Activated CD4-positive, alpha-beta T cell treated with anti-CD3 and anti-CD28 coated beads, Interleukin-2, amount 10 ng/mL, durations not matched to agents 24 days and 14 days (primary cell): ENCODE results near the gene H3-3A. TPM values are rescaled to one million over a fixed set of nuclear protein-coding genes. Genes with fewer than 3 reads are reported as not detected.
"Not testable (repeated sequence)": the region's sequence is repeated elsewhere in the genome, so short reads cannot be mapped to it uniquely, and the experiment has no call there.

Experiments used
- DNase-seq: peaks from one replicate; pipeline ENCODE4 v3.0.0; 2022
- H3K27ac Mint-ChIP-seq: one replicate; pipeline ENCODE4 v1.8.0; 2022; ENCODE audit warnings: mild to moderate bottlenecking, mixed read lengths
- H3K27me3 Mint-ChIP-seq: one replicate; pipeline ENCODE4 v1.8.0; 2022; ENCODE audit warnings: mixed read lengths
- H3K36me3 Mint-ChIP-seq: one replicate; pipeline ENCODE4 v1.8.0; 2022; ENCODE audit warnings: low read depth, mild to moderate bottlenecking, mixed read lengths
- H3K4me1 Mint-ChIP-seq: one replicate; pipeline ENCODE4 v1.8.0; 2021; ENCODE audit warnings: mixed read lengths
- H3K4me3 Mint-ChIP-seq: one replicate; pipeline ENCODE4 v1.8.0; 2022; ENCODE audit warnings: mild to moderate bottlenecking, moderate library complexity, mixed read lengths
- H3K9me3 Mint-ChIP-seq: one replicate; pipeline ENCODE4 v1.8.0; 2021; ENCODE audit warnings: mixed read lengths
- intact Hi-C: fragments of 100-400 bp; cut with micrococcal nuclease; formaldehyde crosslinking; loops from one replicate; pipeline ENCODE4 v1.15.1; 2023
- total RNA-seq: library from RNA; stranded (reverse); gene quantifications from 2 replicates; pipeline ENCODE4 v1.2.3, GENCODE V29; 2022

Gene H3-3A
- total RNA-seq, 1 donor from 2014 or later, result 390 TPM

DNA sequence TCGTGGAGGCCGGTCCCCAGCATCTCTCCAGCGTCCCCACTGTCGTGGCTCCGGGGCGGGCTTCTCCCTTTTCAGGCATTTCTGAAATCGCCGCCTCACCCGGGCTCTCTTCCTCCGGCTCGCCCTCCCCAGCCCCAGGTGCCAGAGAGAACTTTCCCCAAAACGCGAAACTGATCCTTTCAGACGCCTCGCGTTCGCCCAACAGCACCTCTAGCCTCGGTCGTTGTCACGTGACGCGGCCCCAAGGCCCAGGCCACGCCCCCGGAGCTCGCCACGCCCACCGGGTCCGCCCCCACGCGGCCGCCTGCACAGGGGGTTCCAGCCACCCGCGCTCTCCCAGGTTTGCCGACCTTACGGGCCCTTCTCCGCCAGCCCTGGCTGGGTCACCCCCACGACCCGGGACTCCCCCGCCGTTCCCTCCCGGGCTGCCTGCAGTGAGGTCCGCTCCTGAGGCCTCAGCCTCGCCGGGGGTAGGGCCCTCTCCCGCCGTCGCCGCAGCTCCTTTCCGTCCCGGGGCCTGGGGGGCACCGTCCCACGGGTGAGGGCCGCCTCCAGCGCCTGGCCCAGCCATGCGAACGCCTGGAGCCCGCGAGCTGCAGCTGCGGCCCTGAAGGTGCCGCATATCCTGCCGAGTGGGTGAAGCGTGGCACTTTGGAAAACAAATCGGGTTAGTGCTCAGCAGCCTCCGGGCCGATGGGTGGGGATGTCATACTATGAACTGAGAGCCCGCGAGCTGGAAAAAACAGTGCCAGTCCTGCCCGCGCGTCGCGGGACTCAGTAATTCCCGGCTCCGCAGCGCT is 21.0 kb downstream of the H3-3A start:
- intact Hi-C loops, result loop anchor here (1.0 to 5.0 kb wide), 3 partner anchors 19 to 39 kb away; no protein-coding TSS in a partner anchor
- DNase-seq, result peak; percentile 99
- Mint-ChIP-seq H3K27ac (peak overlapping the region; percentile 90), H3K9me3 (no peaks in the 10 kb centered on the region), H3K4me3 (peak overlapping the region; percentile 97), H3K4me1 (peaks cover 8% of the 10 kb centered on the region), H3K27me3 (peaks cover 6% of the 10 kb centered on the region), H3K36me3 (no peaks in the 10 kb centered on the region)

DNA sequence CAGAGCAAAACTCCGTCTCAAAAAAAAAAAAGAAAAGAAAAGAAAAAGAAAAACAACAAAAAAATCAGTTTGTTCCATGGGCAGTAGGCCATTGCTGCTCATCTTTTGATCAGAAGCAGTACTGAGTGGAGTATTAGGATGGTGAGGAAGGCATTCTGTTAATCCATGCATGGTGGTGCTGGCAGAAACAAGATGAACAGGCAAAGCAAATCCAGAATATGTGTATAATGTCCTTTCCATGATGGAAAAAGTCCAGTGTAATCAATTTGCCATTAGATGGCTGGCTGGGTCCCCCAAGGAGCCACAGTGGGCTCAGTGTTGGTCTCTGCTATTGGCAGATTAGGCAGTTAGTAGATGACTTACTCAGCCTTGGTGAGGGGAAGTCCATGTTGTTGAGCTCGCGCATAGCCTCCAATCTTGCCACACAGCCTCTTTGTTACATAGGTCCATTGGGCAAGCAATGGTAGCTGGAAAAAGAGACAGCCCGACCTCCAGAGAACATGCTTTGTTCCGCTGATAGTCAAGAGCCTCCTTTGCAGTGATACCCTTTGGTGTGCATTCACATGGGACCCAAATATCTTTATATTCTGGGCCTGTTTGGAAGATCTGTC is 23.3 kb downstream of the H3-3A start:
- Mint-ChIP-seq H3K4me1 (peaks cover 8% of the 10 kb centered on the region), H3K4me3 (no peak overlapping the region), H3K27me3 (peaks cover 10% of the 10 kb centered on the region), H3K27ac (no peak overlapping the region), H3K9me3 (no peaks in the 10 kb centered on the region), H3K36me3 (no peaks in the 10 kb centered on the region)
- no peak for DNase-seq
- intact Hi-C loops, result no loop called here

- DNase-seq, result no peak
- no peaks in the 10 kb centered on the region for H3K36me3 Mint-ChIP-seq
- H3K27ac Mint-ChIP-seq, result no peak overlapping the region
- intact Hi-C loops, result no loop called here
- no peaks in the 10 kb centered on the region for H3K9me3 Mint-ChIP-seq
- peaks cover 13% of the 10 kb centered on the region for H3K27me3 Mint-ChIP-seq
- no peak overlapping the region for H3K4me3 Mint-ChIP-seq
- H3K4me1 Mint-ChIP-seq, result peaks cover 8% of the 10 kb centered on the region
Measured at GRCh38 chr1:226086776-226087175, 24.3 kb downstream of the H3-3A start.

DNA sequence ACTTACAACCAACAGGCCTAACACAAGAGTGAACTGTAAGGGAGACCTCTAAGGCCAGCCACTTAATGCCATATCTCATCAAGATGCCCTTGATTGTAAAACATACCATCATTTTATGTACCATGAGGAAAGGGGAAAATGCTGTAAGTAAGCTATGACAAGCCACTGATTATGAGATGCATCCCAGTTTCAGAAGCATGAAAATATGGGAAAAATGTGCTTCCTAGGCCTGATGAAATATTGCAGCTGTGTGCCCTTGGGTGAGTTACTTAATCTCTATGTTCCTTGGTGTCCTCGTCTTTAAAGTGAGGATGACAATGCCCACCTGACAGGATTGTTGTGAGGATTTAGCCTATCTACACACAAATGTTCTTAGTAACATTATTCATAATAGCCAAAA is 28.9 kb downstream of the H3-3A start:
- H3K36me3 Mint-ChIP-seq, result no peaks in the 10 kb centered on the region
- intact Hi-C loops, result no loop called here
- no peak overlapping the region for H3K27ac Mint-ChIP-seq

GRCh38 chr1:226092048-226092820 is 29.7 kb downstream of the H3-3A start:
- not testable (repeated sequence) for H3K4me1 Mint-ChIP-seq
- peaks cover 19% of the 10 kb centered on the region for H3K27me3 Mint-ChIP-seq

More for the DNA sequence above, 28.9 kb downstream of the H3-3A start:
- no peaks in the 10 kb centered on the region for H3K9me3 Mint-ChIP-seq
- DNase-seq, result no peak
- H3K27me3 Mint-ChIP-seq, result peaks cover 15% of the 10 kb centered on the region
- no peak overlapping the region for H3K4me3 Mint-ChIP-seq
- no peaks in the 10 kb centered on the region for H3K4me1 Mint-ChIP-seq

DNA sequence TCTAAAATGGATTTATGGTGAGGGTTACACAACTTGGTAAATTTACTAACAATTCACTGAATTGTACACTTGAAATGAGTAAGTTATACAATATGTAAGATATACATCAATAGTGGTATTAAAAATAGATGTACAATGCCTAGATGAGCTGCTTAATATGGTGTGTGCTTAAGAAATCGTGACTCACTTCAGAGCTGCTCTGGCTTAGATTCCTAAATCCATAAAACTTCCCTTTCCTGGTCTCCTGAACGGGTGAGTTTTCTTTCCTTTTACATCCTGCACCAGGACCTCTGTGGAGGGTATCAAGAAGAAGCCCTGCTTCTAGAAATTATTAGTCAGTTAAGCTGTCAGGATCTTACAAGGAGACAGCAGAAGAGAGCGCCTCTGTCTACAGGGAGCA is 30.4 kb downstream of the H3-3A start:
- Mint-ChIP-seq H3K4me3 (no peak overlapping the region), H3K36me3 (no peaks in the 10 kb centered on the region), H3K4me1 (no peaks in the 10 kb centered on the region), H3K27me3 (peaks cover 24% of the 10 kb centered on the region), H3K27ac (no peak overlapping the region), H3K9me3 (no peaks in the 10 kb centered on the region)
- intact Hi-C loops, result no loop called here
- no peak for DNase-seq

More at GRCh38 chr1:226092048-226092820, 29.7 kb downstream of the H3-3A start:
- H3K27ac Mint-ChIP-seq, H3K9me3 Mint-ChIP-seq, DNase-seq, H3K36me3 Mint-ChIP-seq, H3K4me3 Mint-ChIP-seq, intact Hi-C loops: not testable (repeated sequence)

DNA sequence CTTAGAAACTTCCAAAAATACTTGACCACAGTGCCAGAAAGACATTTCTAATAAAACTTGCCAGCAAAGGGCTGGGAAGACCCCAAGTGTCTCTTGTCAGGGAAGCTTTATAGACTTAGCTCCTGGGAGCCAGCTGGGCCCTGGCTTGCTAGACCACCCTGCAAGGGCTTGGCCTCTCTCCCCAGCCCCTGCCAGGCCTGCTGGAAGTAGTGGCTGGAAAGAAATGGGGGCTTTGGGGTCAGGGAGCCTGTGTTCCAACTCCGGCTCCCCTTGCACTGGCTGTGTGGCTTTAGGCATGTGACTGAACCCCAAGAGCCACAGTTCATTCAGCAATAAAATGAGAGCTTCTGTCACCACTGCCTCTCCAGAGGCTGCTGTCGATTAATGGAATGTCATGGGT is 31.1 kb downstream of the H3-3A start:
- Mint-ChIP-seq H3K4me3 (no peak overlapping the region), H3K4me1 (no peaks in the 10 kb centered on the region), H3K27ac (no peak overlapping the region), H3K9me3 (no peaks in the 10 kb centered on the region), H3K36me3 (no peaks in the 10 kb centered on the region), H3K27me3 (peaks cover 26% of the 10 kb centered on the region)
- intact Hi-C loops, result no loop called here
- DNase-seq, result no peak

GRCh38 chr1:226094451-226094850 is 31.9 kb downstream of the H3-3A start:
- intact Hi-C loops, result no loop called here

GRCh38 chr1:226095286-226095685 is 32.8 kb downstream of the H3-3A start:
- Mint-ChIP-seq H3K4me1 (peaks cover 9% of the 10 kb centered on the region), H3K4me3 (no peak overlapping the region), H3K27ac (no peak overlapping the region), H3K27me3 (peaks cover 22% of the 10 kb centered on the region), H3K36me3 (no peaks in the 10 kb centered on the region), H3K9me3 (no peaks in the 10 kb centered on the region)
- intact Hi-C loops, result no loop called here
- no peak for DNase-seq

More at GRCh38 chr1:226094451-226094850, 31.9 kb downstream of the H3-3A start:
- Mint-ChIP-seq H3K27ac (no peak overlapping the region), H3K4me1 (peaks cover 3% of the 10 kb centered on the region), H3K27me3 (peaks cover 26% of the 10 kb centered on the region), H3K9me3 (no peaks in the 10 kb centered on the region), H3K36me3 (no peaks in the 10 kb centered on the region), H3K4me3 (no peak overlapping the region)
- no peak for DNase-seq

- H3K27ac Mint-ChIP-seq, result no peak overlapping the region
- no peak for DNase-seq
- H3K36me3 Mint-ChIP-seq, result no peaks in the 10 kb centered on the region
- no peaks in the 10 kb centered on the region for H3K9me3 Mint-ChIP-seq
- peaks cover 17% of the 10 kb centered on the region for H3K27me3 Mint-ChIP-seq
- peaks cover 15% of the 10 kb centered on the region for H3K4me1 Mint-ChIP-seq
- intact Hi-C loops, result no loop called here
- H3K4me3 Mint-ChIP-seq, result no peak overlapping the region
Measured at GRCh38 chr1:226097866-226098625, 35.5 kb downstream of the H3-3A start.

DNA sequence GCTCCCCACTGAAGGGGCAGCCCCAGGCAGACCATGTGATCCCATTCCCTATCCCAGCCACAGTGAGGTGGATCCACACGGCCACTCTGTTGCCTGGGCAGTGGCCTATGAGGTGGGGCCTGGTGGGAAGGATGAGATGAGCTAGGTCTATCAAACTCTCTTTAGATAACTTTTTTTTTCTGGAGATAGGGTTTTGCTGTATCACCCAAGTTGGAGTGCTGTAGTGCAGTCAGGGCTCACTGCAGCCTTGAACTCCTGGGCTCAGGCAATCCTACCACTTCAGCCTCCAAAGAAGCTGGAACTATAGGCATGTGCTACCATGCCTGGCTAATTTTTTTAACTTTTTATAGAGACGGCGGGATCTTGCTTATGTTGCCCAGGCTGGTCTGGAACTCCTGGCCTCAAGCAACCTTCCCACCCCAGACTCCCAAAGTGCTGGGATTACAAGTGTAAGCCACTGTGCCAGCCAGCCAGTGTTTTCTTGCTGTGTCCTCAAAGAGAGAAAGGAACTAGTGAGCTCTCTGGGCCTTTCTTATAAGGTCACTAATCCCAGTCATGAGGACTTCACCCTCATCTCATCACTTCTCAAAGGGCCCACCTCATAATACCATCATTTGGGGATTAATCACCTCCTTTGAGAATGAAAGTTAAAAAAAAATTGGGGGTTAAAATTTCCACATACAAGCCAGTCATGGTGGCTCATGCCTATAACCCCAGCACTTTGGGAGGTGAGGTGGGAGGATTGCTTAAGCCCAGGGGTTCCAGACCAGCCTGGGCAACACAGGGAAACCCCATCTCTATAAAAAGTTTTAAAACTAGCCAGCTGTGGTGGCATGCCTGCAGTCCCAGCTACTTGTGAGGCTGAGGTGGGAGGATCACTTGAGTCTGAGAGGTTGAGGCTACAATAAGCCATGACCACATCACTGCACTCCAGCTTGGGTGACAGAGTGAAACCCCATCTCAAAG is 36.6 kb downstream of the H3-3A start:
- DNase-seq, result no peak
- Mint-ChIP-seq H3K9me3 (no peaks in the 10 kb centered on the region), H3K36me3 (no peaks in the 10 kb centered on the region), H3K27me3 (peaks cover 17% of the 10 kb centered on the region), H3K4me3 (no peak overlapping the region), H3K4me1 (peaks cover 15% of the 10 kb centered on the region), H3K27ac (no peak overlapping the region)
- intact Hi-C loops, result no loop called here

DNA sequence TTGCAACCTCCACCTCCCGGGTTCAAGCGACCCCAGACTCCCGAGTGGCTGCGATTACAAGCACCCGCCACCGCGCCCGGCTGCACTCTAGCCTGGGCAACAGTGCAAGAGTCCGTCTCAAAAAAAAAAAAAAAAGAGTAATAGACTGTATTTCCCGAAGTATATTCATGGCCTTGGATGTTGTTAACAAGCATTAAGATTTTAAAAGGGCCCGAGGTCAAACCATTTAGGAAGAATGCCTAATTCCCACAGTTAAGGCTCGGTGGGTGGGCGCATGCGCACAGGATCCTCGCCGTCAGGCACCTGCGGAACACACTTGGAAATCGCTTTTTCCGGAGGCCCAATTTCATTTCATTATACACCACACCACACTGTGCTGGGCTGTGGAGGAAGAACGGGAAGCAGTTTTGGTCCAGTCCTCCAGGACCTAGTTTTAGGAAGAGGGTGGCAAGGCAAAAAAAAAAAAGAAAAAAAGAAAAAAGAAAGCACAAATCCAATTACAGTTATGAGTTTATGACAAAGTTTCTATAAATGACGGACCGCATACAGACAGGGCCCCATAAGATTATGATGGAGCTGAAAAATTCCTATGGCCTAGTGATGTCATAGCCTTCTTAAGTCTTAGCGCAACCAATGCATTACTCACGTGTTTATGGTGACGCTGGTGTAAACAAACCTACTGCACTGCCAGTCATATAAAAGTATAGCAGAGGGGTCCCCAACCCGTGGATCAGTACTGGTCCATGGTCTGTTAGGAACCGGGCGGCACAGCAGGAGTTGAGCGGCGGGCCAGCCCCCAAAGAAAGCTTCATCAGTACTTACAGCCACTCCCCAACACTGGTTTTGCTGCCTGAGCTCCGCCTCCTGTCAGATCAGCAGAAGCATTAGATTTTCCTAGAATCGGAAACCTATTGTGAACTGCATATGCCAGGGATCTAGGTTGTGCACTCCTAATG is 38.2 kb downstream of the H3-3A start:
- peak; percentile 80 for DNase-seq
- intact Hi-C loops, result loop anchor here (1.0 kb wide), 1 partner anchor 9 kb away; no protein-coding TSS in a partner anchor
- no peaks in the 10 kb centered on the region for H3K36me3 Mint-ChIP-seq
- H3K27me3 Mint-ChIP-seq, result peaks cover 16% of the 10 kb centered on the region
- no peaks in the 10 kb centered on the region for H3K9me3 Mint-ChIP-seq
- H3K4me1 Mint-ChIP-seq, result peaks cover 15% of the 10 kb centered on the region
- H3K27ac Mint-ChIP-seq, result peak overlapping the region; percentile 3
- peak overlapping the region; percentile 81 for H3K4me3 Mint-ChIP-seq
